VCaP (cell line): ENCODE data around the gene PPP4R4.
"Not testable (repeated sequence)": the region's sequence is repeated elsewhere in the genome, so short reads cannot be mapped to it uniquely, and the experiment has no call there.

Source experiments
- H3K27ac ChIP-seq: fragments of 450-650 bp; 2 replicates; pipeline ENCODE4 v1.5.1; 2017
- CTCF ChIP-seq: fragments of 450-650 bp; conservative IDR thresholded peaks from 2 replicates; pipeline ENCODE4 v1.5.1; 2017; ENCODE audit warnings: mild to moderate bottlenecking, moderate library complexity

PPP4R4 gene

GRCh38 chr14:94217116-94217515 is 43.0 kb downstream of the PPP4R4 start:
- no peak for TF ChIP-seq CTCF
- H3K27ac ChIP-seq, result no peak overlapping the region

GRCh38 chr14:94218198-94218886 is 44.2 kb downstream of the PPP4R4 start:
- not testable (repeated sequence) for H3K27ac ChIP-seq

GRCh38 chr14:94224040-94224439 is 49.9 kb downstream of the PPP4R4 start:
- no peak for TF ChIP-seq CTCF
- peak overlapping the region; percentile 69 for H3K27ac ChIP-seq

- TF ChIP-seq CTCF, result no peak
- H3K27ac ChIP-seq, result peak overlapping the region; percentile 69
These were observed 51.6 kb downstream of the PPP4R4 start for GRCh38 chr14:94225460-94226378.

GRCh38 chr14:94227029-94227428 is 52.9 kb downstream of the PPP4R4 start:
- H3K27ac ChIP-seq, result peak overlapping the region; percentile 69; the same call in 1 of the 2 replicates
- TF ChIP-seq CTCF, result no peak

- TF ChIP-seq CTCF, result no peak
- H3K27ac ChIP-seq, result no peak overlapping the region
These were observed 62.9 kb downstream of the PPP4R4 start for GRCh38 chr14:94237046-94237445.

- H3K27ac ChIP-seq, result no peak overlapping the region
- no peak for TF ChIP-seq CTCF
These were observed 63.9 kb downstream of the PPP4R4 start for GRCh38 chr14:94237983-94238382.

- TF ChIP-seq CTCF, result no peak
- no peak overlapping the region for H3K27ac ChIP-seq
These were observed 65.3 kb downstream of the PPP4R4 start for GRCh38 chr14:94239406-94239805.
